Lower leg skin (tissue), 3 donors: Measurements from ENCODE around the gene CFAP43.

Source experiments
- CTCF ChIP-seq, 3 donors: fragments of 450-650 bp; IDR thresholded peaks; one replicate each; pipeline ENCODE4 v1.5.1; 2016; ENCODE audit warnings: antibody characterized with exemption in 3 of 3, mild to moderate bottlenecking in 3 of 3, moderate library complexity in 2 of 3
- POLR2A ChIP-seq, 2 donors: fragments of 450-650 bp; IDR thresholded peaks; one replicate each; pipeline ENCODE4 v1.6.1; 2016 to 2017; ENCODE audit warnings: antibody characterized with exemption in 2 of 2, mild to moderate bottlenecking in 1 of 2, moderate library complexity in 1 of 2

- TF ChIP-seq CTCF (IDR thresholded peaks at IDR 0.05) (no peak), POLR2A (IDR thresholded peaks at IDR 0.05) (no peak)
These were observed 147.6 kb downstream of the CFAP43 start for GRCh38 chr10:104084482-104085142.
